Naive B cell (primary cell): ENCODE data around the gene TPTE. TPM values are rescaled to one million over a fixed set of nuclear protein-coding genes. Genes with fewer than 3 reads are reported as not detected.
A peak's percentile ranks its signal among the peaks of the same experiment; 100 is the strongest.
"Not testable (repeated sequence)": the region's sequence is repeated elsewhere in the genome, so short reads cannot be mapped to it uniquely, and the experiment has no call there.

Experiments used
- ATAC-seq, 2 donors: fragments of 150-1000 bp; cut with Tn5 transposase; 2 replicates each; pipeline ENCODE4 v1.10.0; 2021; ENCODE audit warnings: low read depth in 2 of 2, mild to moderate bottlenecking in 2 of 2, moderate library complexity in 2 of 2
- DNase-seq: peaks from one replicate; pipeline ENCODE4 v3.0.0; 2022
- H3K27ac Mint-ChIP-seq, 6 donors: one replicate each; pipeline ENCODE4 v1.8.0; 2020 to 2022; ENCODE audit warnings: mild to moderate bottlenecking in 6 of 6, mixed read lengths in 6 of 6, moderate library complexity in 5 of 6, inconsistent platforms in 2 of 6
- H3K27me3 Mint-ChIP-seq, 3 donors: one replicate each; pipeline ENCODE4 v1.8.0; 2021 to 2022; ENCODE audit warnings: mixed read lengths in 3 of 3, mild to moderate bottlenecking in 1 of 3
- H3K36me3 Mint-ChIP-seq, 2 donors: one replicate each; pipeline ENCODE4 v1.8.0; 2020 to 2022; ENCODE audit warnings: mixed read lengths in 2 of 2, inconsistent platforms in 1 of 2, mild to moderate bottlenecking in 1 of 2
- H3K4me1 Mint-ChIP-seq, 3 donors: one replicate each; pipeline ENCODE4 v1.8.0; 2020 to 2022; ENCODE audit warnings: mixed read lengths in 3 of 3, inconsistent platforms in 1 of 3, mild to moderate bottlenecking in 1 of 3, moderate library complexity in 1 of 3
- H3K4me3 Mint-ChIP-seq, 8 donors: one replicate each; pipeline ENCODE4 v1.8.0; 2020 to 2022; ENCODE audit warnings: mild to moderate bottlenecking in 8 of 8, mixed read lengths in 8 of 8, moderate library complexity in 8 of 8, inconsistent platforms in 2 of 8
- H3K9me3 Mint-ChIP-seq, 7 donors: one replicate each; pipeline ENCODE4 v1.8.0; 2020 to 2022; ENCODE audit warnings: mixed read lengths in 7 of 7, mild to moderate bottlenecking in 5 of 7, inconsistent platforms in 2 of 7, moderate library complexity in 1 of 7
- polyA plus RNA-seq, 6 donors: library from polyadenylated mRNA; unstranded; fragments of 300-500 nt; fragmentation: Illumina TruSeq; gene quantifications; one replicate each; pipeline ENCODE4 v1.2.3, GENCODE V29; 2021; ENCODE audit warnings: low read depth in 6 of 6

TPTE gene
- not detected for polyA plus RNA-seq

- no peaks in the 10 kb centered on the region for H3K4me1 Mint-ChIP-seq
- H3K36me3 Mint-ChIP-seq = no peaks in the 10 kb centered on the region
- H3K27ac Mint-ChIP-seq = no peak within 1 kb of the TSS
- H3K9me3 Mint-ChIP-seq = peaks cover 10 to 53% (median 41%) of the 10 kb centered on the region in 7 donors
- ATAC-seq (peak in 1 of 2 donors; percentile 25), DNase-seq (no peak)
- H3K27me3 Mint-ChIP-seq = no peaks in the 10 kb centered on the region
- no peak within 1 kb of the TSS for H3K4me3 Mint-ChIP-seq
Observed at GRCh38 chr21:10521091-10521598, at the start of gene TPTE. Gene TPTE, plus strand, starts transcription at chr21:10521583. Its CDS starts 17,141 bp downstream, at chr21:10538724.

DNA sequence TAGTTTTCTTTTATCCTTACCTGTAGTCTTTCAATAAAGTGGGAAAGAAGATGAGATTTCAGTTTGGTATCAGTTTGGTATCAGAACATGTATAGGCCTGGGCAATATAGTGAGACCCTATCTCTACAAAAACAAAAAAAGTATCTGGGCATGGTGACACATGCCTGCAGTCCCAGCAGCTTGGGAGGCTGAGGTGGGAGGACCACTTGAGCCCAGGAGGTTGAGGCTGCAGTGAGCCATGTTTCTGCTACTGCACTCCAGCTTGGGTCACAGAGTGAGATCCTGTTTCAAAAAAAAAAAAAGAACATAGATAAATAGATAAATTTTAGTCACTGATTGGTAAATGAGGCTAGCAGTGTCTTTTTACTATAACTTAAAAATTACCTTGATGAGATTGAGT, 49.4 kb upstream of the TPTE start:
- ATAC-seq, H3K27me3 Mint-ChIP-seq, H3K4me3 Mint-ChIP-seq, H3K36me3 Mint-ChIP-seq, DNase-seq, H3K4me1 Mint-ChIP-seq, H3K27ac Mint-ChIP-seq: not testable (repeated sequence)
- peaks cover 0 to 15% (median 3%) of the 10 kb centered on the region in 7 donors for H3K9me3 Mint-ChIP-seq

DNA sequence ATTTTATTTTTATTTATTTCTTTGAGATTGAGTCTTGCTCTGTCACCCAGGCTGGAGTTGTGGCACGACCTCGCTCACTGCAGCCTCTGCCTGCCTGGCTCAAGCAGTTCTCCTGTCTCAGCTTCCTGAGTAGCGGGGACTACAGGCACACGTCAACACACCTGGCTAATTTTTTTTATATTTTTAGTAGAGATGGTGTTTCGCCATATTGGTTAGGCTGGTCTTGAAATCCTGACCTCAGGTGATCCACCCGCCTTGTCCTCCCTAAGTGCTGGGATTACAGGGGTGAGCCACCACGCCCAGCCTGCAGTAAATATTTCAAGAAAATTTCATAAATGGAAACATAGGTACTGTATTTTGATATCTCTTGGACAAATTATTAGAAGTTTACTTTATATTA, 43.6 kb upstream of the TPTE start:
- H3K27me3 Mint-ChIP-seq, H3K4me1 Mint-ChIP-seq, H3K27ac Mint-ChIP-seq, ATAC-seq, H3K36me3 Mint-ChIP-seq, DNase-seq: not testable (repeated sequence)
- H3K4me3 Mint-ChIP-seq = peak overlapping the region in 1 of 8 donors; percentile 56
- H3K9me3 Mint-ChIP-seq = peaks cover 3 to 34% (median 15%) of the 10 kb centered on the region in 7 donors

- not testable (repeated sequence) for H3K27me3 Mint-ChIP-seq, H3K27ac Mint-ChIP-seq, DNase-seq, H3K36me3 Mint-ChIP-seq, H3K4me1 Mint-ChIP-seq, H3K4me3 Mint-ChIP-seq
- ATAC-seq = peak in 1 of 2 donors; percentile 7
- peaks cover 4 to 43% (median 17%) of the 10 kb centered on the region in 7 donors for H3K9me3 Mint-ChIP-seq
Observed at GRCh38 chr21:10479875-10480274, 41.5 kb upstream of the TPTE start.

DNA sequence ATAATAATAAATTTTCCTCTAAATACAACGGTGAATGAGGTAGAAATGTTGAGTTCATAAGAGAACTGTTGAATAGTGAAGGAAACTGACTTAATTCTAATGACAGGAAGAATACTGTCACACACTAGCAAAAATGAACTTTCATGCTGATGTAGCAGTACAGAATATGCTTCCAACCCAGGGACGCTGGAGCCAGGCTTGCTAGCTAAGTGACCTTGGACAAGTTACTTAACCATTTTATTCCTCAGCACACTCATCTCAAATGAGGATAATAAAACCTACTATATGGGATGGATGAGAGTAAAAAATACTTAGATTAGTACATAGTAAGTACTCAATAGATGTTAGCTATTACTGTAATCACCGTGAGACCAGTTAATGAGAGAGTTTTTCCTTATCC, 36.5 kb upstream of the TPTE start:
- not testable (repeated sequence) for H3K27me3 Mint-ChIP-seq, H3K36me3 Mint-ChIP-seq, H3K4me3 Mint-ChIP-seq, H3K4me1 Mint-ChIP-seq, DNase-seq, H3K27ac Mint-ChIP-seq, ATAC-seq
- peaks cover 9 to 23% (median 17%) of the 10 kb centered on the region in 7 donors for H3K9me3 Mint-ChIP-seq

- H3K4me1 Mint-ChIP-seq, H3K27ac Mint-ChIP-seq, H3K27me3 Mint-ChIP-seq, DNase-seq, H3K9me3 Mint-ChIP-seq, H3K4me3 Mint-ChIP-seq, H3K36me3 Mint-ChIP-seq, ATAC-seq: not testable (repeated sequence)
Observed at GRCh38 chr21:10490453-10490852, 30.9 kb upstream of the TPTE start.

- no peak for DNase-seq
- Mint-ChIP-seq H3K4me3 (no peak overlapping the region), H3K9me3 (peaks cover 6 to 27% (median 16%) of the 10 kb centered on the region in 7 donors), H3K27ac (no peak overlapping the region), H3K36me3 (peaks cover 0 to 8% of the 10 kb centered on the region in 2 donors), H3K27me3 (no peaks in the 10 kb centered on the region), H3K4me1 (no peaks in the 10 kb centered on the region)
- no peak for ATAC-seq
Observed at GRCh38 chr21:10511116-10511515, 10.3 kb upstream of the TPTE start.

DNA sequence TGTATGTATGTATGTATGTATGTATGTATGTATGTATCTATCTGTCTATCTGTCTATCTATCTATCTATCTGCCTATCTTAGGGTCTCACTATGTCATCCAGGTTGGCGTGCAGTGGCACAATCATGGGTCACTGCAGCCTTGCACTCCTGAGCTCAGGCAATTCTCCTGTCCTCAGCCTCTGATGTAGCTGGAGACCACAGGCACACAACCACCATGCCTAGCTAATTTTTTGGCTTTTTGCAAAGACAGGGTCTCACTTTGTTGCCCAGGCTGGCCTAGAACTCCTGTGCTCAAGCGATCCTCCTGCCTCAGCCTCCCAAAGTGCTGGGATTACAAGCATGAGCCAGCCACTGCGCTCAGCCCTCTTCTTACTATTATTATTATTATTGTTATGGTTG, 4.5 kb upstream of the TPTE start:
- not testable (repeated sequence) for H3K27ac Mint-ChIP-seq, DNase-seq, H3K4me1 Mint-ChIP-seq, H3K27me3 Mint-ChIP-seq, H3K4me3 Mint-ChIP-seq, ATAC-seq, H3K36me3 Mint-ChIP-seq
- H3K9me3 Mint-ChIP-seq = peaks cover 16 to 44% (median 32%) of the 10 kb centered on the region in 7 donors

- H3K4me3 Mint-ChIP-seq = peak overlapping the region in 1 of 8 donors; percentile 1
- H3K27me3 Mint-ChIP-seq, H3K36me3 Mint-ChIP-seq, H3K4me1 Mint-ChIP-seq, DNase-seq, ATAC-seq: not testable (repeated sequence)
- H3K27ac Mint-ChIP-seq = peak overlapping the region in 1 of 6 donors; percentile 34
- peaks cover 16 to 44% (median 35%) of the 10 kb centered on the region in 7 donors for H3K9me3 Mint-ChIP-seq
Observed at GRCh38 chr21:10517904-10518303, 3.5 kb upstream of the TPTE start.

DNA sequence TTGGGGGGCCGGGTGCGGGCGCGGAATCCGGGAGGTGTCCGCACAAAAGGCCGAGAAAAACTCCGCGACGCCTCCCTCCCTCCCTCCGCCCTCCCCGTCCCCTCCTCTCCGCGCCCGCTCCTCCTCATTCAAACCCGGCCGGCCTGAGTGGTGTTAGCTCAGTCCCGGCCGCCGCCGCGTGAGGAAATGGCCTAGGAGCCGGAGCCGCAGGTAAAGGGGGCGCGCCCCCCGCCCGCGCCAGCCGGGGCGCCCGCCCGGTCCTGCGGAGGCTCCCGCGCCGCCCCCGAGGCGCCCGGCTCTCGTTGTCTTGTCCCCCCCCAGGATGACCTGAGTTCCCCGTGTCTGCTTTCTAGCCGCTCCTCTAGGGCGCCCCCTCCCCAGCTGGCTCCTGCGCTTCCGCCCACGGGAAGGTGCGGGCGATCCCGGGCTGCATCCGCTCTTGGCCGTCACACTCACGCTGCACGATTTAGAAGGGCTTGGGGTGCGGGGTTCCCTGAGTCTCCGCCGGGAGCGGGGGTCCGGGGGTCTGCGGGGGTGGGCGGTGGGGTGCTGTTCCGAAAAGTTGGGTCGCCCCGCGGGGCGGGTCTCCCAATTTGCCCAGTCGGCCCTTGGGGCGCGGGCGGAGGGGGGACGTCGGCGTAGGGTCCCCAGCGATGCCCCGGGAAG, 585 bp downstream of the TPTE start:
- H3K36me3 Mint-ChIP-seq, DNase-seq, H3K27ac Mint-ChIP-seq, H3K4me3 Mint-ChIP-seq, H3K27me3 Mint-ChIP-seq, H3K4me1 Mint-ChIP-seq: not testable (repeated sequence)
- peaks cover 10 to 48% (median 41%) of the 10 kb centered on the region in 7 donors for H3K9me3 Mint-ChIP-seq
- peak; percentile 38 to 52 for ATAC-seq

- Mint-ChIP-seq H3K9me3 (peaks cover 0 to 8% (median 4%) of the 10 kb centered on the region in 7 donors), H3K4me3 (no peak overlapping the region), H3K36me3 (no peaks in the 10 kb centered on the region), H3K27ac (no peak overlapping the region), H3K4me1 (no peaks in the 10 kb centered on the region), H3K27me3 (no peaks in the 10 kb centered on the region)
- DNase-seq (no peak), ATAC-seq (no peak)
Observed at GRCh38 chr21:10539956-10540355, 18.6 kb downstream of the TPTE start.

GRCh38 chr21:10544376-10544775, 23.0 kb downstream of the TPTE start:
- H3K27me3 Mint-ChIP-seq, H3K36me3 Mint-ChIP-seq, DNase-seq, H3K4me3 Mint-ChIP-seq, H3K4me1 Mint-ChIP-seq, ATAC-seq, H3K27ac Mint-ChIP-seq: not testable (repeated sequence)
- peaks cover 10 to 27% (median 17%) of the 10 kb centered on the region in 7 donors for H3K9me3 Mint-ChIP-seq

GRCh38 chr21:10547868-10548267, 26.5 kb downstream of the TPTE start:
- ATAC-seq, DNase-seq, H3K4me3 Mint-ChIP-seq, H3K27ac Mint-ChIP-seq, H3K36me3 Mint-ChIP-seq, H3K27me3 Mint-ChIP-seq, H3K4me1 Mint-ChIP-seq: not testable (repeated sequence)
- H3K9me3 Mint-ChIP-seq = peaks cover 16 to 57% (median 30%) of the 10 kb centered on the region in 7 donors

- not testable (repeated sequence) for H3K4me1 Mint-ChIP-seq, ATAC-seq, DNase-seq, H3K27ac Mint-ChIP-seq, H3K36me3 Mint-ChIP-seq, H3K27me3 Mint-ChIP-seq, H3K4me3 Mint-ChIP-seq
- peaks cover 16 to 57% (median 30%) of the 10 kb centered on the region in 7 donors for H3K9me3 Mint-ChIP-seq
Observed at GRCh38 chr21:10548331-10548954, 27.1 kb downstream of the TPTE start.
